Stimulated activated naive B cell treated with anti-CD40 and anti-IgM and Interleukin-4, amounts not matched to agents 10 μg/mL and 1 μg/mL and 100 μg/mL, for 72 hours (primary cell): Measurements from ENCODE around the gene ABLIM2.

Source experiments
- ATAC-seq, 2 donors: fragments of 150-1000 bp; cut with Tn5 transposase; replicated peaks; 2 replicates each; pipeline ENCODE4 v1.10.0; 2021; ENCODE audit warnings: moderate library complexity in 1 of 2
- DNase-seq: peaks from one replicate; pipeline ENCODE4 v3.0.0; 2021
- H3K27ac Mint-ChIP-seq: one replicate; pipeline ENCODE4 v1.8.0; 2022; ENCODE audit warnings: mild to moderate bottlenecking, mixed read lengths
- H3K27me3 Mint-ChIP-seq, 2 donors: one replicate each; pipeline ENCODE4 v1.8.0; 2022; ENCODE audit warnings: mixed read lengths in 2 of 2
- H3K36me3 Mint-ChIP-seq, 2 donors: one replicate each; pipeline ENCODE4 v1.8.0; 2022; ENCODE audit warnings: mixed read lengths in 2 of 2, mild to moderate bottlenecking in 1 of 2
- H3K4me1 Mint-ChIP-seq, 2 donors: one replicate each; pipeline ENCODE4 v1.8.0; 2022; ENCODE audit warnings: mixed read lengths in 2 of 2, mild to moderate bottlenecking in 1 of 2
- H3K4me3 Mint-ChIP-seq, 2 donors: one replicate each; pipeline ENCODE4 v1.8.0; 2022; ENCODE audit warnings: mild to moderate bottlenecking in 2 of 2, mixed read lengths in 2 of 2, moderate library complexity in 1 of 2
- H3K9me3 Mint-ChIP-seq, 2 donors: one replicate each; pipeline ENCODE4 v1.8.0; 2022; ENCODE audit warnings: mixed read lengths in 2 of 2, mild to moderate bottlenecking in 1 of 2

Gene ABLIM2

GRCh38 chr4:8012517-8012916 is 146.1 kb downstream of the ABLIM2 start:
- H3K27ac Mint-ChIP-seq = no peak overlapping the region
- no peak overlapping the region for H3K4me3 Mint-ChIP-seq
- H3K36me3 Mint-ChIP-seq = peaks cover 12 to 14% of the 10 kb centered on the region in 2 donors
- peaks cover 4 to 17% of the 10 kb centered on the region in 2 donors for H3K27me3 Mint-ChIP-seq
- ATAC-seq (no peak), DNase-seq (no peak)
- peaks cover 14 to 34% of the 10 kb centered on the region in 2 donors for H3K4me1 Mint-ChIP-seq
- peaks cover 2 to 6% of the 10 kb centered on the region in 2 donors for H3K9me3 Mint-ChIP-seq

DNA sequence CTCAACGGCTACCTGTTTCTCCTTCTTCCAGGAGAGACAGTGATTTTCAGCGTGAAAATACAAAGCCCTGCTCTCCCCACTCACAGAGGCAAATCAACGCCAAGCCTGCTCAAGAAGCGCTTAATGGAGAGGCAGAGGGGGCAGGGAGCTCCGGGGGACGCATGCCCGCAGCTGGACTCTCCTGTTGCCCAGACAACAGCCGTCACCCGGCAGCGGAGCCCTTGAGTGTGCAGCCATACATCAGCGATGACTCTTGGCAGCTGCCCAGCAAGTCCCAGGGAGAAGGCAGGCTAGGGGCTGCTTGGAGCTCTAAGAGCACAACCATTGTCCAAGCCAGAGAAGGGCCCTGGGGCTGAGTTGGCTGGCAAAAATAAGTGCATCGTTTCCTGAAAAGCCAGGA is 148.0 kb downstream of the ABLIM2 start:
- no peak overlapping the region for H3K4me3 Mint-ChIP-seq
- DNase-seq (no peak), ATAC-seq (no peak)
- peaks cover 0 to 17% of the 10 kb centered on the region in 2 donors for H3K27me3 Mint-ChIP-seq
- H3K27ac Mint-ChIP-seq = no peak overlapping the region
- peaks cover 21 to 28% of the 10 kb centered on the region in 2 donors for H3K36me3 Mint-ChIP-seq
- peaks cover 2 to 6% of the 10 kb centered on the region in 2 donors for H3K9me3 Mint-ChIP-seq
- H3K4me1 Mint-ChIP-seq = peaks cover 14 to 33% of the 10 kb centered on the region in 2 donors

DNA sequence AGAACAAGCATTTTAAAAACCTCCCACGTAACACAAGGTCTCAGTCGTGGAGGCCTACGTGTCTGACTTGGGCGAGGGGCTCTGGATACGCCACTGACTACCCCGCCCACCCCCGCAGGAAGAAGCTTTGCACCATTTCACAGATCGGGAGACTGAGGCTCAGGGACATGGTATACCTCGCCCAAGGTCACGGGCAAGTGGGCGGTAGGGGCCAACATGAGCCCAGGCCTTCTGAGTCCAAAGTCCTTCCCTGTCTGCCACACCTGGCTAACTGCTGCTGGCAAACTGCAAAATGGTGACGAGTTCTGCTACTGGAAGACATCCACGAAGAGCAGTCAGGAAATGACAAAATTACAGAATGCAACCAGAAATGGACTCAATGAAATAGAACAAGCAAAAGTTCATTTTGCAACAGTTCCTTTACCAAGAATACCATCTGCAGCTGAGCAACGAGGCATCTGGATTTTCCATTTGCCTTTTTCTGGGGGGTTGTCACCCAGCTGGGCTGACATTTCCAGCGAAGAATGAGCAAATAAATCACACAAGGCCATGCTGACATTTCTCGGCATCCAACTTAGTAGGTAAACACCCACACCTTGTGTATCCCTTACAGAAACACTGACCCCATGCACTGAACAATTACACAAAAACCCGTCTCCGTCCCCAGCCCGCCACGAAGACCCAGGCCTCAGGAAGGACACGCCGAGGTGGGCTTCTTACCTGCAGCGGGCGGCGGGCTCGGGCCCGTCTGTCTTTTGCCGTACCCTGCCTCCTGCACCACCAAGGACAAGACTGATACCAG is 148.7 kb downstream of the ABLIM2 start:
- Mint-ChIP-seq H3K27ac (peak overlapping the region; percentile 93), H3K27me3 (peaks cover 0 to 17% of the 10 kb centered on the region in 2 donors), H3K4me1 (peaks cover 14 to 29% of the 10 kb centered on the region in 2 donors), H3K9me3 (peaks cover 2 to 6% of the 10 kb centered on the region in 2 donors), H3K36me3 (peaks cover 27 to 35% of the 10 kb centered on the region in 2 donors), H3K4me3 (peak overlapping the region in 1 of 2 donors; percentile 63)
- peak; percentile 15 for DNase-seq
- peak; percentile 50 to 61 for ATAC-seq

- DNase-seq (peak; percentile 53), ATAC-seq (peak; percentile 84 to 85)
- Mint-ChIP-seq H3K4me3 (peak overlapping the region; percentile 57 to 63), H3K4me1 (peaks cover 14 to 29% of the 10 kb centered on the region in 2 donors), H3K36me3 (peaks cover 27 to 39% of the 10 kb centered on the region in 2 donors), H3K9me3 (peaks cover 2 to 6% of the 10 kb centered on the region in 2 donors), H3K27me3 (peaks cover 0 to 13% of the 10 kb centered on the region in 2 donors), H3K27ac (peak overlapping the region; percentile 93)
Observed at GRCh38 chr4:8009097-8009496, 149.5 kb downstream of the ABLIM2 start.

DNA sequence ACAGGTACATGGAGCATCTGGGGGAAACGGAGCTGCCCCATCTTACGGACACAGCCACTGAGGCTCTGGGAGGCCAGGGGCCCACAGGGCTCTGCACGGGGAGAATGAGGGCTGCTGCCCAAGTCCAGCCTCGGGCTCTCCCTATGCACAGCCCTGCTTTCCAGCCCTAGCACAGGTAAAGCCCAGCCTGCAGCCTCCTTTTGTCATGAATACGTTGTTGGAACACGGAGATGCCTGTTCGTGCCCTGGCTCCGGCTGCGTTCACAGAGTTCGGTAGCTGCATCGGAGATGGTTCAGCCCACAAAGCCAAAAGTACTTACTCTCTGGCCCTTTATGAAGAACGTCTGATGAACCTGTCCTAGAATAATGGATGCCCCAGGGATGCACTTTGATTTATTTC is 150.2 kb downstream of the ABLIM2 start:
- Mint-ChIP-seq H3K36me3 (peaks cover 27 to 39% of the 10 kb centered on the region in 2 donors), H3K9me3 (peaks cover 2 to 6% of the 10 kb centered on the region in 2 donors), H3K4me1 (peaks cover 14 to 29% of the 10 kb centered on the region in 2 donors), H3K27me3 (peaks cover 0 to 10% of the 10 kb centered on the region in 2 donors), H3K27ac (no peak overlapping the region), H3K4me3 (no peak overlapping the region)
- DNase-seq = no peak
- ATAC-seq = no peak

DNA sequence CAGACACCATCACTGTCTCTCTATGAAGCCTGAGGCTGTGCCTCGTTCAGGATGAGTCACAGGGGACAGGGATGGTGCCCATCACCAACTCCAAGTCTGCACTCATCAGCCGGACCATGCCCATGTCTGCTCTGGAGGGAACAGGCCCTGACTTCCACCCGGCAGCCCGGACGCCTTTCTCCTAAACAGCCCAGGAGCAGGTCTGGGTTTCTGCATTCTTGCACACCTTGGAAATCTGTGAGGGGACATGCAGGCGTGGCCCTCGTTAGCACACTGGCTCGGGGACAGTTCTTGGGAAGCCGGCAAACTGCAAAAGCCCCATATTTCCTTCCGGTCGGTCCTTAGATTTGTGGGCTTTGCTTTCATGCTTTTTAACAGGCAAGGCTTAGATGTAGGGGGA is 151.0 kb downstream of the ABLIM2 start:
- Mint-ChIP-seq H3K27me3 (peaks cover 5 to 16% of the 10 kb centered on the region in 2 donors), H3K4me1 (peaks cover 14 to 33% of the 10 kb centered on the region in 2 donors), H3K36me3 (peaks cover 29 to 39% of the 10 kb centered on the region in 2 donors), H3K9me3 (peaks cover 2 to 3% of the 10 kb centered on the region in 2 donors), H3K4me3 (no peak overlapping the region), H3K27ac (no peak overlapping the region)
- ATAC-seq (no peak), DNase-seq (no peak)

DNA sequence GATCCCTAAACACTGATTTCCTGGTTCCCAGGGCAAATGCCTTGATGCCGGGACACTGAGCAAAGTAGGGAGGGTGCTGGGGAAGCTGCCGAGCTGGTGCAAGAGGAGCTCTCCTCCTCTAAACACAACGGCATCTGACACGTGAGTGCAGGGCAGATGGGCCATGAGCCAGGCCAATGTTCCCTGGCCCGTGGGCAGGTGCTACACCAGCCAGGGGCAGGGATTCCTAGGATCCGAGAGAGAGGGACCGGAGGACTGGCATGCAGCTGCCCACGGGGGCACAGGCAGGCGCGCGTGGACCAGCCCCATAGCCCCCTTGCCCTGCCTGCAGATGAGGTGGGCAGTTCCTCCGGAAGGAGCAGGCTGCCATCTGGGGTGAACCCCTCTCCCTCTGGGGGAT is 152.1 kb downstream of the ABLIM2 start:
- Mint-ChIP-seq H3K27me3 (peaks cover 10 to 17% of the 10 kb centered on the region in 2 donors), H3K4me3 (no peak overlapping the region), H3K27ac (no peak overlapping the region), H3K9me3 (no peaks in the 10 kb centered on the region), H3K36me3 (peaks cover 29 to 34% of the 10 kb centered on the region in 2 donors), H3K4me1 (peaks cover 14 to 39% of the 10 kb centered on the region in 2 donors)
- no peak for ATAC-seq
- no peak for DNase-seq

DNA sequence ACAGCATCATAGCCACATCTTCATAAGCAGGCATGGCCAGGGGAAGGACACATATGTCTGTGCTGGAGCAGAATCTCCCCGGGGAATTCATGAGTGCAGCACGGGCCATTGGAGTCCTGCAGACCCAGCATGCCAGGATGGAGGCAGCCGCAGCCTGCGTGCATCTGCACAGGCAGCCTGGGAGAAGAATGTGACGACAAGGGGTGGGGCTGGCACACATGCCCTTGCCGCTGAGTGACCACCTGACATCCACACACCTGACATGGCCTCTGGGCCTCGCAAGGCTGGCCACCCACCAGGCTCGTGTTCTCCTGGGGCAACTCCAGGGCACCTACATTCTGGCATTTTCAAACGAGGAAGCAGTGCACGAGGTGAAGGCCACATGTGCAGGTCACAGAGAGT is 152.8 kb downstream of the ABLIM2 start:
- peaks cover 14 to 40% of the 10 kb centered on the region in 2 donors for H3K4me1 Mint-ChIP-seq
- no peak for DNase-seq
- ATAC-seq = no peak
- no peak overlapping the region for H3K27ac Mint-ChIP-seq
- peaks cover 29 to 34% of the 10 kb centered on the region in 2 donors for H3K36me3 Mint-ChIP-seq
- no peaks in the 10 kb centered on the region for H3K9me3 Mint-ChIP-seq
- no peak overlapping the region for H3K4me3 Mint-ChIP-seq
- peaks cover 10 to 18% of the 10 kb centered on the region in 2 donors for H3K27me3 Mint-ChIP-seq

DNA sequence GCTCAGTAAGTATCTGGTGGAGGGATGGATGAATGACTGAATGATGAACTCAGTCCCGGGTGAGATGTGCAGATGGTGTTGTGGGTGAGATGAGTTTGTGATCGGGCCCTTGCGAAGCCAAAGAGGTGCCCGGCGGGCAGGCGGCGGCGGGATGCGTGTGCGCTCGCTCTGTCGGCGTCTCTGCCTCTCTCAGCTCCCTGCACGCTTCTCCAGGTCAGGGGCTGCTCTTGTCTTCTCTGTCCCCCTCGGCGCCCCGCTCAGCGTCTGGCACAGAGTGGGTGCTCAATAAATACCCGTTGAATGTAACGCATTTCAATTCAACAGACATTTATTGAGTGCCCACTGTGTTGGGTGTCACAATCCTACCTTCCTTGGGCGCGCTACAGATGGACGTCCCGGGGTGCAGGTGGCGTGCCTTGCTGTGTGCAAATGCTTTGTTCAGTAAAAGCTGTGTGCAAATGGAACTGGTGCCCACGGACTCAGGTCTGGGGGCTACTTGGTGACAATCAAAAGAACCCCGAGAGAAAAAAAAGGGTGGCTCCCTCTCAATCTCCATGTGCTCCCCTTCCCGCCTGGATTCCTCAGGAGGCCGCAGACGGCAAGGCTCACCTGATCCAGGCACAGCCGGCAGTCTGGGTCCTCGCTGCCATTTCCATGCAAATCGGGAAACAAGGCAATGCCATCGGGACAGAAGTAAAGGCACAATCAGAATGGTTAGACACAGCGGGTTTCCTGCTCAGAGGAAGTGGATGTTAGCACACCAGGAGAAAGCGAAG is 153.4 kb downstream of the ABLIM2 start:
- no peak overlapping the region for H3K4me3 Mint-ChIP-seq
- no peaks in the 10 kb centered on the region for H3K9me3 Mint-ChIP-seq
- H3K27ac Mint-ChIP-seq = no peak overlapping the region
- H3K4me1 Mint-ChIP-seq = peaks cover 9 to 34% of the 10 kb centered on the region in 2 donors
- ATAC-seq (no peak), DNase-seq (no peak)
- H3K36me3 Mint-ChIP-seq = peaks cover 29 to 34% of the 10 kb centered on the region in 2 donors
- H3K27me3 Mint-ChIP-seq = peaks cover 10 to 18% of the 10 kb centered on the region in 2 donors

DNA sequence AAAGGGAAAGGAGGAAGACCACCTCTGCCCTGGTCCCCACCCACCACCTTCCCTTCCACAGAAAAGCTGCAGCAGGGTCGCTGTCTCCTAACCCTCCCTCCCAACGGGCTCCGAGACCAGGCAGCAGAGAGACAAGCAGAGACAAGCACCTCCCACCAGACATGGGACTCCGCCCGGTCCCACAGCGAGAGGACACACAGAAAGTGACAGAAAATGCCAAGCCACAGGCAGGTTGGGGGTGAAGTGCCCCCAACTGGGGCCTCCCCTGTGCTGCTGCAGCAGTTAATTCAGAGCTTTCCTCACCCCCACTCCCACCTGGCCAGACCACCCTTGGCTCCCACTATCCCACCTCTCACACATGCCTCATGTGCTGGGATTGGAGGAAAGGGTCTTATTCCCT is 154.5 kb downstream of the ABLIM2 start:
- H3K36me3 Mint-ChIP-seq = peaks cover 22 to 32% of the 10 kb centered on the region in 2 donors
- peaks cover 7 to 23% of the 10 kb centered on the region in 2 donors for H3K4me1 Mint-ChIP-seq
- no peak overlapping the region for H3K27ac Mint-ChIP-seq
- DNase-seq (no peak), ATAC-seq (no peak)
- no peak overlapping the region for H3K4me3 Mint-ChIP-seq
- H3K27me3 Mint-ChIP-seq = peaks cover 10 to 18% of the 10 kb centered on the region in 2 donors
- no peaks in the 10 kb centered on the region for H3K9me3 Mint-ChIP-seq

- Mint-ChIP-seq H3K9me3 (no peaks in the 10 kb centered on the region), H3K27ac (no peak overlapping the region), H3K36me3 (peaks cover 18 to 29% of the 10 kb centered on the region in 2 donors), H3K27me3 (peaks cover 10 to 18% of the 10 kb centered on the region in 2 donors), H3K4me1 (peaks cover 0 to 11% of the 10 kb centered on the region in 2 donors), H3K4me3 (no peak overlapping the region)
- DNase-seq = no peak
- no peak for ATAC-seq
Observed at GRCh38 chr4:8002525-8003309, 155.9 kb downstream of the ABLIM2 start.

GRCh38 chr4:8001564-8002355 is 156.9 kb downstream of the ABLIM2 start:
- Mint-ChIP-seq H3K27ac (no peak overlapping the region), H3K27me3 (peaks cover 10 to 18% of the 10 kb centered on the region in 2 donors), H3K9me3 (no peaks in the 10 kb centered on the region)

More at GRCh38 chr4:8001564-8002355, 156.9 kb downstream of the ABLIM2 start:
- Mint-ChIP-seq H3K4me3 (no peak overlapping the region), H3K36me3 (peaks cover 14 to 23% of the 10 kb centered on the region in 2 donors), H3K4me1 (peaks cover 0 to 11% of the 10 kb centered on the region in 2 donors)
- ATAC-seq (no peak), DNase-seq (no peak)
